K562 (cell line): ENCODE data around the gene MEGF11. TPM values are rescaled to one million over a fixed set of nuclear protein-coding genes. Genes with fewer than 3 reads are reported as not detected.

ENCODE experiments used
- BCLAF1 ChIP-seq, 2 experiments: fragments of 450-650 bp in 1 of 2; IDR thresholded peaks; 2 replicates each; pipeline ENCODE4 v1.6.1; 2011 to 2017; ENCODE audit warnings: low read depth in 2 of 2, antibody characterized with exemption in 1 of 2, borderline replicate concordance in 1 of 2, low read length in 1 of 2, mild to moderate bottlenecking in 1 of 2, mixed read lengths in 1 of 2; ENCODE audit not compliant: control insufficient read depth in 1 of 2
- BDP1 ChIP-seq: IDR thresholded peaks from 3 replicates; pipeline ENCODE4 v1.6.1; 2011; ENCODE audit not compliant: insufficient read length, insufficient read depth
- E2F6 ChIP-seq, 2 experiments: IDR thresholded peaks; 2 replicates each; pipeline ENCODE4 v1.6.1; 2011; ENCODE audit warnings: borderline replicate concordance in 1 of 2, control low read depth in 1 of 2, low read depth in 1 of 2, low read length in 1 of 2, mild to moderate bottlenecking in 1 of 2, mixed read lengths in 1 of 2, moderate library complexity in 1 of 2; ENCODE audit not compliant: insufficient read depth in 1 of 2, insufficient read length in 1 of 2, poor library complexity in 1 of 2, severe bottlenecking in 1 of 2; ENCODE audit errors: extremely low read depth in 1 of 2
- ZBTB40 ChIP-seq, 2 experiments: fragments of 450-650 bp in 1 of 2; sonication (generic) in 1 of 2; formaldehyde crosslinking in 1 of 2; IDR thresholded peaks; 2 replicates each; pipeline versions ENCODE4 v1.7.1 to v1.9.0; 2016 to 2022; ENCODE audit warnings: inconsistent platforms in 1 of 2, mild to moderate bottlenecking in 1 of 2, missing genetic modification reagents in 1 of 2
- ZNF280A ChIP-seq: fragments of 450-650 bp; IDR thresholded peaks from 2 replicates; pipeline ENCODE4 v1.6.1; 2018; ENCODE audit warnings: mild to moderate bottlenecking, low read depth; ENCODE audit not compliant: partially characterized antibody
- polyA plus RNA-seq, 8 experiments: library from polyadenylated mRNA; depleted of rRNA in 4 of 8; stranded (reverse) in 5 of 8; unstranded in 3 of 8; fragments of >200 nt; fragmentation: Nextera tagmentation in 2 of 8; fragmentation: Illumina TruSeq in 1 of 8; extraction: Ambion mirVana in 2 of 8; extraction: Trizol in 1 of 8; gene quantifications; 2 replicates each; pipeline versions ENCODE4 v1.2.1 to v1.2.3, GENCODE V29; 2011 to 2014; ENCODE audit warnings: inconsistent platforms in 1 of 8, missing spikeins in 1 of 8
- total RNA-seq, 7 experiments: library from RNA; depleted of rRNA in 6 of 7; stranded (reverse); fragments of >200 nt in 6 of 7; fragmentation: Illumina TruSeq in 2 of 7; extraction: Trizol in 2 of 7; gene quantifications; 2 replicates each; pipeline versions ENCODE4 v1.2.1 to v1.2.3, GENCODE V29; 2011 to 2021; ENCODE audit warnings: low replicate concordance in 1 of 7

The MEGF11 gene
- total and polyA plus RNA-seq, 9 of the 15 experiments (the other 6 are each of a cell fraction or from before 2014, with no cell fraction given): 0.06 to 0.23 (median 0.20) TPM; not detected in 6

GRCh38 chr15:66294157-66294931 lies 40.8 kb upstream of the MEGF11 start (continued):
- TF ChIP-seq ZNF280A (no peak), ZBTB40 (IDR thresholded peaks at IDR 0.05) (no peak), ZBTB40 (CRISPR knock-in tag; IDR thresholded peaks at IDR 0.05) (no peak), E2F6 (IDR thresholded peaks at IDR 0.05; ENCODE audit: borderline replicate concordance in 1 of 2, extremely low read depth in 1 of 2, insufficient read depth in 1 of 2, insufficient read length in 1 of 2, low read depth in 1 of 2, low read length in 1 of 2, poor library complexity in 1 of 2, severe bottlenecking in 1 of 2) (peak in 1 of 2 experiments; percentile 69), BCLAF1 (IDR thresholded peaks at IDR 0.05; ENCODE audit: borderline replicate concordance in 1 of 2, control insufficient read depth in 1 of 2, low read depth in 2 of 2, low read length in 1 of 2) (no peak), BDP1 (no peak)
